Measurements from ENCODE around the gene ASXL1.

Gene ASXL1

GRCh38 chr20:32411955-32412706, 54.0 kb downstream of the ASXL1 start:
- no peak for DNase-seq

GRCh38 chr20:32415494-32415893, 57.4 kb downstream of the ASXL1 start:
- DNase-seq, result no peak

- DNase-seq, result no peak
These were observed 58.1 kb downstream of the ASXL1 start for GRCh38 chr20:32416206-32416605.

- DNase-seq, result no peak
These were observed 60.2 kb downstream of the ASXL1 start for GRCh38 chr20:32418376-32418775.

GRCh38 chr20:32421290-32421689, 63.2 kb downstream of the ASXL1 start:
- no peak for DNase-seq

- no peak for DNase-seq
These were observed 69.9 kb downstream of the ASXL1 start for GRCh38 chr20:32427996-32428395.

- no peak for DNase-seq
These were observed 71.2 kb downstream of the ASXL1 start for GRCh38 chr20:32429343-32429742.

GRCh38 chr20:32429745-32430360, 71.7 kb downstream of the ASXL1 start:
- DNase-seq, result no peak

- DNase-seq, result no peak
These were observed 73.3 kb downstream of the ASXL1 start for GRCh38 chr20:32431457-32431856.

- no peak for DNase-seq
These were observed 74.1 kb downstream of the ASXL1 start for GRCh38 chr20:32432277-32432676.

GRCh38 chr20:32433311-32434021, 75.3 kb downstream of the ASXL1 start:
- DNase-seq, result no peak

- DNase-seq, result no peak
These were observed 76.3 kb downstream of the ASXL1 start for GRCh38 chr20:32434434-32434833.

- no peak for DNase-seq
These were observed 77.4 kb downstream of the ASXL1 start for GRCh38 chr20:32435449-32436107.

GRCh38 chr20:32436142-32436861, 78.2 kb downstream of the ASXL1 start:
- DNase-seq, result no peak

- no peak for DNase-seq
These were observed 78.8 kb downstream of the ASXL1 start for GRCh38 chr20:32436968-32437367.

GRCh38 chr20:32437391-32438074, 79.4 kb downstream of the ASXL1 start:
- DNase-seq, result no peak

- DNase-seq, result no peak
These were observed 80.3 kb downstream of the ASXL1 start for GRCh38 chr20:32438331-32438858.

GRCh38 chr20:32439132-32439829, 81.2 kb downstream of the ASXL1 start:
- no peak for DNase-seq

- DNase-seq, result no peak
These were observed 82.1 kb downstream of the ASXL1 start for GRCh38 chr20:32440069-32440757.

- DNase-seq, result no peak
These were observed 82.6 kb downstream of the ASXL1 start for GRCh38 chr20:32440758-32441078.

GRCh38 chr20:32441638-32442037, 83.5 kb downstream of the ASXL1 start:
- no peak for DNase-seq

Data from DMS 273 treated with DMSO at 0.1 percent for 48 hours (cell line).